ENCODE results near the gene CGREF1.

DNA sequence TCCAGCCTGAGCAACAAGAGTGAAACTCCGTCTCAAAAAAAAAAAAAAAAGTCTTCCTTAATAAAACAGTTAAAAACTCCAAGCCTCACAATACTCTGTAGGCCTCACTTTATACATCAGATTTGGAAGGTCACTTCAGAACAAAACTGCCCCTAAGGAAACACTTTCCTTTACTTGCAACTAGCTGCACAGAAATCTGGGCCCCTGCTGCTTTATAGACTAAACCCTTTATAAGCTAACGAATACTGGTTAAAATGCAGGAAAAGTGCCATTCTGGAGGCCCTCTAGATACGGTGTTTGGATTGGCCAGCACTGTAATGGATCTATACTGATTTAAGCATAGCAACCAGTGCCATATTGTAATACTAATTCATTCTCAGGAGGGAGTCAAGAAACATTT is 6.2 kb upstream of the CGREF1 start:
- TF ChIP-seq POLR2A (IDR thresholded peaks at IDR 0.05; ENCODE audit: borderline replicate concordance, extremely low read depth, insufficient read depth, insufficient read length) = no peak
- no peak for TF ChIP-seq RAD21 (IDR thresholded peaks at IDR 0.05; ENCODE audit: low read depth)
- TF ChIP-seq, protein P1, sequence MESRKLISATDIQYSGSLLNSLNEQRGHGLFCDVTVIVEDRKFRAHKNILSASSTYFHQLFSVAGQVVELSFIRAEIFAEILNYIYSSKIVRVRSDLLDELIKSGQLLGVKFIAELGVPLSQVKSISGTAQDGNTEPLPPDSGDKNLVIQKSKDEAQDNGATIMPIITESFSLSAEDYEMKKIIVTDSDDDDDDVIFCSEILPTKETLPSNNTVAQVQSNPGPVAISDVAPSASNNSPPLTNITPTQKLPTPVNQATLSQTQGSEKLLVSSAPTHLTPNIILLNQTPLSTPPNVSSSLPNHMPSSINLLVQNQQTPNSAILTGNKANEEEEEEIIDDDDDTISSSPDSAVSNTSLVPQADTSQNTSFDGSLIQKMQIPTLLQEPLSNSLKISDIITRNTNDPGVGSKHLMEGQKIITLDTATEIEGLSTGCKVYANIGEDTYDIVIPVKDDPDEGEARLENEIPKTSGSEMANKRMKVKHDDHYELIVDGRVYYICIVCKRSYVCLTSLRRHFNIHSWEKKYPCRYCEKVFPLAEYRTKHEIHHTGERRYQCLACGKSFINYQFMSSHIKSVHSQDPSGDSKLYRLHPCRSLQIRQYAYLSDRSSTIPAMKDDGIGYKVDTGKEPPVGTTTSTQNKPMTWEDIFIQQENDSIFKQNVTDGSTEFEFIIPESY (IDR thresholded peaks at IDR 0.05; ENCODE audit: extremely low read depth, insufficient replicate concordance, low read length) = no peak
- TF ChIP-seq, protein P2, sequence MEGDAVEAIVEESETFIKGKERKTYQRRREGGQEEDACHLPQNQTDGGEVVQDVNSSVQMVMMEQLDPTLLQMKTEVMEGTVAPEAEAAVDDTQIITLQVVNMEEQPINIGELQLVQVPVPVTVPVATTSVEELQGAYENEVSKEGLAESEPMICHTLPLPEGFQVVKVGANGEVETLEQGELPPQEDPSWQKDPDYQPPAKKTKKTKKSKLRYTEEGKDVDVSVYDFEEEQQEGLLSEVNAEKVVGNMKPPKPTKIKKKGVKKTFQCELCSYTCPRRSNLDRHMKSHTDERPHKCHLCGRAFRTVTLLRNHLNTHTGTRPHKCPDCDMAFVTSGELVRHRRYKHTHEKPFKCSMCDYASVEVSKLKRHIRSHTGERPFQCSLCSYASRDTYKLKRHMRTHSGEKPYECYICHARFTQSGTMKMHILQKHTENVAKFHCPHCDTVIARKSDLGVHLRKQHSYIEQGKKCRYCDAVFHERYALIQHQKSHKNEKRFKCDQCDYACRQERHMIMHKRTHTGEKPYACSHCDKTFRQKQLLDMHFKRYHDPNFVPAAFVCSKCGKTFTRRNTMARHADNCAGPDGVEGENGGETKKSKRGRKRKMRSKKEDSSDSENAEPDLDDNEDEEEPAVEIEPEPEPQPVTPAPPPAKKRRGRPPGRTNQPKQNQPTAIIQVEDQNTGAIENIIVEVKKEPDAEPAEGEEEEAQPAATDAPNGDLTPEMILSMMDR (IDR thresholded peaks at IDR 0.05 in 2 of 3, conservative IDR thresholded peaks at IDR 0.05 in 1 of 3; ENCODE audit: borderline replicate concordance in 1 of 3, insufficient read depth in 1 of 3, low read depth in 2 of 3, low read length in 2 of 3) = no peak
- TF ChIP-seq POLR2AphosphoS5 (IDR thresholded peaks at IDR 0.05; ENCODE audit: low read depth, low read length) = no peak
- no peak for TF ChIP-seq CEBPB (IDR thresholded peaks at IDR 0.05; ENCODE audit: low read depth)
- no peak for TF ChIP-seq ELF1 (IDR thresholded peaks at IDR 0.05; ENCODE audit: borderline replicate concordance, low read depth)
- TF ChIP-seq YY1 (IDR thresholded peaks at IDR 0.05; ENCODE audit: extremely low read depth, insufficient replicate concordance, low read depth, low read length) = no peak
- no peak for TF ChIP-seq EZH2 (IDR thresholded peaks at IDR 0.05)

Measured in HCT116 (cell line).